ENCODE results near the gene PHACTR1. TPM values are rescaled to one million over a fixed set of nuclear protein-coding genes. Genes with fewer than 3 reads are reported as not detected.
"Not testable (repeated sequence)": the region's sequence is repeated elsewhere in the genome, so short reads cannot be mapped to it uniquely, and the experiment has no call there.

Gene PHACTR1
- total and polyA plus RNA-seq, 2 donors: 3.1 to 6.3 TPM

GRCh38 chr6:12710921-12711320, 5.6 kb upstream of the PHACTR1 start:
- no peak overlapping the region for H3K27ac ChIP-seq (ENCODE audit: low read depth in 1 of 2, low read length in 1 of 2)
- no peak overlapping the region for H3K4me3 ChIP-seq (ENCODE audit: low read length in 2 of 2)
- H3K4me1 ChIP-seq (ENCODE audit: control insufficient read depth in 2 of 2, insufficient read depth in 2 of 2, low read length in 2 of 2): no peaks in the 10 kb centered on the region
- no peak for DNase-seq (ENCODE audit: low read depth in 6 of 9, low spot score in 9 of 9)
- 94% methylated on average over 4 of the region's 4 CpGs for WGBS
- H3K9me3 ChIP-seq (ENCODE audit: control insufficient read depth in 2 of 2, insufficient read depth in 1 of 2, low read length in 1 of 2): no peaks in the 10 kb centered on the region
- no peaks in the 10 kb centered on the region for H3K36me3 ChIP-seq (ENCODE audit: control insufficient read depth in 2 of 2, insufficient read depth in 2 of 2, low read length in 1 of 2)
- no peaks in the 10 kb centered on the region for H3K27me3 ChIP-seq (ENCODE audit: control insufficient read depth in 2 of 2, insufficient read depth in 1 of 2, low read length in 1 of 2)

GRCh38 chr6:12714022-12714421, 2.5 kb upstream of the PHACTR1 start:
- DNase-seq (ENCODE audit: low read depth in 6 of 9, low spot score in 9 of 9): no peak
- H3K27me3 ChIP-seq (ENCODE audit: control insufficient read depth in 2 of 2, insufficient read depth in 1 of 2, low read length in 1 of 2): no peaks in the 10 kb centered on the region
- no peaks in the 10 kb centered on the region for H3K4me1 ChIP-seq (ENCODE audit: control insufficient read depth in 2 of 2, insufficient read depth in 2 of 2, low read length in 2 of 2)
- H3K36me3 ChIP-seq (ENCODE audit: control insufficient read depth in 2 of 2, insufficient read depth in 2 of 2, low read length in 1 of 2): no peaks in the 10 kb centered on the region
- no peaks in the 10 kb centered on the region for H3K9me3 ChIP-seq (ENCODE audit: control insufficient read depth in 2 of 2, insufficient read depth in 1 of 2, low read length in 1 of 2)
- H3K27ac ChIP-seq (ENCODE audit: low read depth in 1 of 2, low read length in 1 of 2): no peak overlapping the region
- H3K4me3 ChIP-seq (ENCODE audit: low read length in 2 of 2): no peak overlapping the region

- H3K27me3 ChIP-seq (ENCODE audit: control insufficient read depth in 2 of 2, insufficient read depth in 1 of 2, low read length in 1 of 2): no peaks in the 10 kb centered on the region
- WGBS: 98% methylated on average over 2 of the region's 2 CpGs
These were observed 1.1 kb upstream of the PHACTR1 start for GRCh38 chr6:12715437-12715836.

GRCh38 chr6:12717356-12717755, 789 bp downstream of the PHACTR1 start:
- WGBS: 91% methylated on average over 9 of the region's 9 CpGs

More at GRCh38 chr6:12715437-12715836, 1.1 kb upstream of the PHACTR1 start:
- Histone ChIP-seq H3K9me3 (ENCODE audit: control insufficient read depth in 2 of 2, insufficient read depth in 1 of 2, low read length in 1 of 2) (no peaks in the 10 kb centered on the region), H3K4me1 (ENCODE audit: control insufficient read depth in 2 of 2, insufficient read depth in 2 of 2, low read length in 2 of 2) (no peaks in the 10 kb centered on the region), H3K36me3 (ENCODE audit: control insufficient read depth in 2 of 2, insufficient read depth in 2 of 2, low read length in 1 of 2) (no peaks in the 10 kb centered on the region), H3K27ac (ENCODE audit: low read depth in 1 of 2, low read length in 1 of 2) (no peak overlapping the region), H3K4me3 (ENCODE audit: low read length in 2 of 2) (no peak overlapping the region)
- DNase-seq (ENCODE audit: low read depth in 6 of 9, low spot score in 9 of 9): no peak

GRCh38 chr6:12718015-12718414, 1.4 kb downstream of the PHACTR1 start:
- H3K9me3 ChIP-seq (ENCODE audit: control insufficient read depth in 2 of 2, insufficient read depth in 1 of 2, low read length in 1 of 2): no peaks in the 10 kb centered on the region
- no peak overlapping the region for H3K27ac ChIP-seq (ENCODE audit: low read depth in 1 of 2, low read length in 1 of 2)
- H3K27me3 ChIP-seq (ENCODE audit: control insufficient read depth in 2 of 2, insufficient read depth in 1 of 2, low read length in 1 of 2): no peaks in the 10 kb centered on the region
- DNase-seq (ENCODE audit: low read depth in 6 of 9, low spot score in 9 of 9): no peak
- H3K4me3 ChIP-seq (ENCODE audit: low read length in 2 of 2): no peak overlapping the region
- no peaks in the 10 kb centered on the region for H3K4me1 ChIP-seq (ENCODE audit: control insufficient read depth in 2 of 2, insufficient read depth in 2 of 2, low read length in 2 of 2)
- no peaks in the 10 kb centered on the region for H3K36me3 ChIP-seq (ENCODE audit: control insufficient read depth in 2 of 2, insufficient read depth in 2 of 2, low read length in 1 of 2)
- WGBS: 86% methylated on average over 9 of the region's 9 CpGs

More at GRCh38 chr6:12717356-12717755, 789 bp downstream of the PHACTR1 start:
- H3K27ac ChIP-seq (ENCODE audit: low read depth in 1 of 2, low read length in 1 of 2): no peak overlapping the region
- no peaks in the 10 kb centered on the region for H3K36me3 ChIP-seq (ENCODE audit: control insufficient read depth in 2 of 2, insufficient read depth in 2 of 2, low read length in 1 of 2)
- H3K4me3 ChIP-seq (ENCODE audit: low read length in 2 of 2): no peak overlapping the region
- H3K4me1 ChIP-seq (ENCODE audit: control insufficient read depth in 2 of 2, insufficient read depth in 2 of 2, low read length in 2 of 2): no peaks in the 10 kb centered on the region
- H3K9me3 ChIP-seq (ENCODE audit: control insufficient read depth in 2 of 2, insufficient read depth in 1 of 2, low read length in 1 of 2): no peaks in the 10 kb centered on the region
- no peak for DNase-seq (ENCODE audit: low read depth in 6 of 9, low spot score in 9 of 9)
- no peaks in the 10 kb centered on the region for H3K27me3 ChIP-seq (ENCODE audit: control insufficient read depth in 2 of 2, insufficient read depth in 1 of 2, low read length in 1 of 2)

- 95% methylated on average over 3 of the region's 3 CpGs for WGBS
- Histone ChIP-seq H3K27me3 (ENCODE audit: control insufficient read depth in 2 of 2, insufficient read depth in 1 of 2, low read length in 1 of 2) (no peaks in the 10 kb centered on the region), H3K4me3 (ENCODE audit: low read length in 2 of 2) (no peak overlapping the region), H3K27ac (ENCODE audit: low read depth in 1 of 2, low read length in 1 of 2) (no peak overlapping the region), H3K9me3 (ENCODE audit: control insufficient read depth in 2 of 2, insufficient read depth in 1 of 2, low read length in 1 of 2) (no peaks in the 10 kb centered on the region), H3K4me1 (ENCODE audit: control insufficient read depth in 2 of 2, insufficient read depth in 2 of 2, low read length in 2 of 2) (no peaks in the 10 kb centered on the region), H3K36me3 (ENCODE audit: control insufficient read depth in 2 of 2, insufficient read depth in 2 of 2, low read length in 1 of 2) (no peaks in the 10 kb centered on the region)
- DNase-seq (ENCODE audit: low read depth in 6 of 9, low spot score in 9 of 9): no peak
These were observed 2.5 kb downstream of the PHACTR1 start for GRCh38 chr6:12719017-12719416.

- Histone ChIP-seq H3K4me3 (ENCODE audit: low read length in 2 of 2) (no peak overlapping the region), H3K27me3 (ENCODE audit: control insufficient read depth in 2 of 2, insufficient read depth in 1 of 2, low read length in 1 of 2) (no peaks in the 10 kb centered on the region), H3K9me3 (ENCODE audit: control insufficient read depth in 2 of 2, insufficient read depth in 1 of 2, low read length in 1 of 2) (no peaks in the 10 kb centered on the region), H3K36me3 (ENCODE audit: control insufficient read depth in 2 of 2, insufficient read depth in 2 of 2, low read length in 1 of 2) (no peaks in the 10 kb centered on the region), H3K27ac (ENCODE audit: low read depth in 1 of 2, low read length in 1 of 2) (no peak overlapping the region), H3K4me1 (ENCODE audit: control insufficient read depth in 2 of 2, insufficient read depth in 2 of 2, low read length in 2 of 2) (no peaks in the 10 kb centered on the region)
- WGBS: 94% methylated on average over 7 of the region's 7 CpGs
- no peak for DNase-seq (ENCODE audit: low read depth in 6 of 9, low spot score in 9 of 9)
These were observed 3.7 kb downstream of the PHACTR1 start for GRCh38 chr6:12720310-12720709.

- no peak for DNase-seq (ENCODE audit: low read depth in 6 of 9, low spot score in 9 of 9)
- no peak overlapping the region for H3K27ac ChIP-seq (ENCODE audit: low read depth in 1 of 2, low read length in 1 of 2)
- H3K27me3 ChIP-seq (ENCODE audit: control insufficient read depth in 2 of 2, insufficient read depth in 1 of 2, low read length in 1 of 2): no peaks in the 10 kb centered on the region
- H3K36me3 ChIP-seq (ENCODE audit: control insufficient read depth in 2 of 2, insufficient read depth in 2 of 2, low read length in 1 of 2): no peaks in the 10 kb centered on the region
- H3K9me3 ChIP-seq (ENCODE audit: control insufficient read depth in 2 of 2, insufficient read depth in 1 of 2, low read length in 1 of 2): no peaks in the 10 kb centered on the region
- 91% methylated on average over 2 of the region's 2 CpGs for WGBS
- H3K4me1 ChIP-seq (ENCODE audit: control insufficient read depth in 2 of 2, insufficient read depth in 2 of 2, low read length in 2 of 2): no peaks in the 10 kb centered on the region
- H3K4me3 ChIP-seq (ENCODE audit: low read length in 2 of 2): no peak overlapping the region
These were observed 8.7 kb downstream of the PHACTR1 start for GRCh38 chr6:12725263-12725662.

GRCh38 chr6:12729467-12729866, 12.9 kb downstream of the PHACTR1 start:
- Histone ChIP-seq H3K36me3 (ENCODE audit: control insufficient read depth in 2 of 2, insufficient read depth in 2 of 2, low read length in 1 of 2) (no peaks in the 10 kb centered on the region), H3K4me1 (ENCODE audit: control insufficient read depth in 2 of 2, insufficient read depth in 2 of 2, low read length in 2 of 2) (no peaks in the 10 kb centered on the region), H3K27ac (ENCODE audit: low read depth in 1 of 2, low read length in 1 of 2) (no peak overlapping the region), H3K27me3 (ENCODE audit: control insufficient read depth in 2 of 2, insufficient read depth in 1 of 2, low read length in 1 of 2) (no peaks in the 10 kb centered on the region), H3K4me3 (ENCODE audit: low read length in 2 of 2) (no peak overlapping the region), H3K9me3 (ENCODE audit: control insufficient read depth in 2 of 2, insufficient read depth in 1 of 2, low read length in 1 of 2) (no peaks in the 10 kb centered on the region)
- 87% methylated on average over 4 of the region's 4 CpGs for WGBS
- no peak for DNase-seq (ENCODE audit: low read depth in 6 of 9, low spot score in 9 of 9)

GRCh38 chr6:12730809-12731208, 14.2 kb downstream of the PHACTR1 start:
- not testable (repeated sequence) for H3K4me3 ChIP-seq (ENCODE audit: low read length in 2 of 2); DNase-seq (ENCODE audit: low read depth in 6 of 9, low spot score in 9 of 9)
- WGBS: 97% methylated on average over 2 of the region's 2 CpGs

More at GRCh38 chr6:12730809-12731208, 14.2 kb downstream of the PHACTR1 start:
- not testable (repeated sequence) for H3K9me3 ChIP-seq (ENCODE audit: control insufficient read depth in 2 of 2, insufficient read depth in 1 of 2, low read length in 1 of 2); H3K27me3 ChIP-seq (ENCODE audit: control insufficient read depth in 2 of 2, insufficient read depth in 1 of 2, low read length in 1 of 2); H3K4me1 ChIP-seq (ENCODE audit: control insufficient read depth in 2 of 2, insufficient read depth in 2 of 2, low read length in 2 of 2); H3K36me3 ChIP-seq (ENCODE audit: control insufficient read depth in 2 of 2, insufficient read depth in 2 of 2, low read length in 1 of 2); H3K27ac ChIP-seq (ENCODE audit: low read depth in 1 of 2, low read length in 1 of 2)

All from thymus (tissue), 11 donors.